WTC11 (cell line): ENCODE measurements around the gene GSS.

Experiments
- FOXK1 ChIP-seq: sonication (generic); formaldehyde crosslinking; IDR thresholded peaks from 2 replicates; pipeline ENCODE4 v1.8.0; 2022; ENCODE audit warnings: mild to moderate bottlenecking, moderate library complexity, missing genetic modification reagents
- NFYB ChIP-seq: sonication (generic); formaldehyde crosslinking; conservative IDR thresholded peaks from 2 replicates; pipeline ENCODE4 v1.8.0; 2022; ENCODE audit warnings: low read depth, missing genetic modification reagents
- TEAD4 ChIP-seq: sonication (generic); formaldehyde crosslinking; IDR thresholded peaks from 2 replicates; pipeline ENCODE4 v1.8.0; 2022; ENCODE audit warnings: mild to moderate bottlenecking, missing genetic modification reagents
- ZNF317 ChIP-seq: sonication (generic); formaldehyde crosslinking; IDR thresholded peaks from 2 replicates; pipeline ENCODE4 v1.8.1; 2023; ENCODE audit warnings: low read depth, mild to moderate bottlenecking, moderate library complexity, missing genetic modification reagents, borderline replicate concordance
- ZNF423 ChIP-seq: fragments of 250-450 bp; sonication (Bioruptor Pico); IDR thresholded peaks from 2 replicates; pipeline ENCODE4 v2.1.2; 2022; ENCODE audit warnings: mild to moderate bottlenecking, moderate library complexity
- ZNF671 ChIP-seq: fragments of 250-450 bp; sonication (Bioruptor Pico); IDR thresholded peaks from 2 replicates; pipeline ENCODE4 v1.8.0; 2021; ENCODE audit warnings: mild to moderate bottlenecking
- TF ChIP-seq, protein P1 (sequence below): fragments of 200-600 bp; IDR thresholded peaks from 2 replicates; pipeline ENCODE4 v1.8.0; 2022; ENCODE audit warnings: antibody characterized with exemption
- TF ChIP-seq, protein P2 (sequence below): fragments of 250-450 bp; sonication (Bioruptor Pico); IDR thresholded peaks from 2 replicates; pipeline ENCODE4 v1.9.0; 2021; ENCODE audit warnings: mild to moderate bottlenecking, borderline replicate concordance
- TF ChIP-seq, protein P3 (sequence below): sonication (generic); formaldehyde crosslinking; conservative IDR thresholded peaks from 2 replicates; pipeline ENCODE4 v1.8.1; 2023; ENCODE audit warnings: mild to moderate bottlenecking, low read depth, missing genetic modification reagents, moderate library complexity
- TF ChIP-seq, protein P4 (sequence below): sonication (generic); formaldehyde crosslinking; IDR thresholded peaks from 2 replicates; pipeline ENCODE4 v1.8.1; 2022; ENCODE audit warnings: missing genetic modification reagents, borderline replicate concordance
- TF ChIP-seq, protein P5 (sequence below): sonication (generic); formaldehyde crosslinking; IDR thresholded peaks from 2 replicates; pipeline ENCODE4 v1.8.0; 2022; ENCODE audit warnings: mild to moderate bottlenecking, missing genetic modification reagents
- TF ChIP-seq, protein P6 (sequence below): sonication (generic); formaldehyde crosslinking; IDR thresholded peaks from 2 replicates; pipeline ENCODE4 v1.8.0; 2023; ENCODE audit warnings: missing genetic modification reagents
- TF ChIP-seq, protein P7 (sequence below): sonication (generic); formaldehyde crosslinking; IDR thresholded peaks from 2 replicates; pipeline ENCODE4 v1.8.0; 2022; ENCODE audit warnings: mild to moderate bottlenecking, missing genetic modification reagents

DNA sequence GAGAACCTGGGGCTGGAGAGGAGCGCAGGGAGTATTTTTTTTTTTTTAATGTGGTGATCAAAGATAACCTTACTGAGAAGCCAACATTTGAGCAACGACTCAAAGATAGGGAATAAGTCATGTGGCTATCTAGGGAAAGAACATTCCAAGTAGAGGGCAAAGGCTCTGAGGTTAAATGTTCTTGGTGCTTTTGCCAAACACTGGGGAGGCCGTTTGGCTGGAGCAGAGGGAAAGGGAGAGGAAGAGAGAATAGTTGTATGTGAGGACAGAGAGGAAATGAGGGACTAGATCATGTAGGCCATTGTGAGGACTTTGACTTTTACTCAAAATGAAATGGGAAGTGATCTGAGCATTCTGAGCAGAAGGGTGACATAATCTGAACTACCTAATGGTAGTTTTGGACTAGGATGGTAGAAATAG, 51.4 kb downstream of the GSS start:
- TF ChIP-seq, protein P1, sequence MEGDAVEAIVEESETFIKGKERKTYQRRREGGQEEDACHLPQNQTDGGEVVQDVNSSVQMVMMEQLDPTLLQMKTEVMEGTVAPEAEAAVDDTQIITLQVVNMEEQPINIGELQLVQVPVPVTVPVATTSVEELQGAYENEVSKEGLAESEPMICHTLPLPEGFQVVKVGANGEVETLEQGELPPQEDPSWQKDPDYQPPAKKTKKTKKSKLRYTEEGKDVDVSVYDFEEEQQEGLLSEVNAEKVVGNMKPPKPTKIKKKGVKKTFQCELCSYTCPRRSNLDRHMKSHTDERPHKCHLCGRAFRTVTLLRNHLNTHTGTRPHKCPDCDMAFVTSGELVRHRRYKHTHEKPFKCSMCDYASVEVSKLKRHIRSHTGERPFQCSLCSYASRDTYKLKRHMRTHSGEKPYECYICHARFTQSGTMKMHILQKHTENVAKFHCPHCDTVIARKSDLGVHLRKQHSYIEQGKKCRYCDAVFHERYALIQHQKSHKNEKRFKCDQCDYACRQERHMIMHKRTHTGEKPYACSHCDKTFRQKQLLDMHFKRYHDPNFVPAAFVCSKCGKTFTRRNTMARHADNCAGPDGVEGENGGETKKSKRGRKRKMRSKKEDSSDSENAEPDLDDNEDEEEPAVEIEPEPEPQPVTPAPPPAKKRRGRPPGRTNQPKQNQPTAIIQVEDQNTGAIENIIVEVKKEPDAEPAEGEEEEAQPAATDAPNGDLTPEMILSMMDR: no peak
- TF ChIP-seq, protein P2, sequence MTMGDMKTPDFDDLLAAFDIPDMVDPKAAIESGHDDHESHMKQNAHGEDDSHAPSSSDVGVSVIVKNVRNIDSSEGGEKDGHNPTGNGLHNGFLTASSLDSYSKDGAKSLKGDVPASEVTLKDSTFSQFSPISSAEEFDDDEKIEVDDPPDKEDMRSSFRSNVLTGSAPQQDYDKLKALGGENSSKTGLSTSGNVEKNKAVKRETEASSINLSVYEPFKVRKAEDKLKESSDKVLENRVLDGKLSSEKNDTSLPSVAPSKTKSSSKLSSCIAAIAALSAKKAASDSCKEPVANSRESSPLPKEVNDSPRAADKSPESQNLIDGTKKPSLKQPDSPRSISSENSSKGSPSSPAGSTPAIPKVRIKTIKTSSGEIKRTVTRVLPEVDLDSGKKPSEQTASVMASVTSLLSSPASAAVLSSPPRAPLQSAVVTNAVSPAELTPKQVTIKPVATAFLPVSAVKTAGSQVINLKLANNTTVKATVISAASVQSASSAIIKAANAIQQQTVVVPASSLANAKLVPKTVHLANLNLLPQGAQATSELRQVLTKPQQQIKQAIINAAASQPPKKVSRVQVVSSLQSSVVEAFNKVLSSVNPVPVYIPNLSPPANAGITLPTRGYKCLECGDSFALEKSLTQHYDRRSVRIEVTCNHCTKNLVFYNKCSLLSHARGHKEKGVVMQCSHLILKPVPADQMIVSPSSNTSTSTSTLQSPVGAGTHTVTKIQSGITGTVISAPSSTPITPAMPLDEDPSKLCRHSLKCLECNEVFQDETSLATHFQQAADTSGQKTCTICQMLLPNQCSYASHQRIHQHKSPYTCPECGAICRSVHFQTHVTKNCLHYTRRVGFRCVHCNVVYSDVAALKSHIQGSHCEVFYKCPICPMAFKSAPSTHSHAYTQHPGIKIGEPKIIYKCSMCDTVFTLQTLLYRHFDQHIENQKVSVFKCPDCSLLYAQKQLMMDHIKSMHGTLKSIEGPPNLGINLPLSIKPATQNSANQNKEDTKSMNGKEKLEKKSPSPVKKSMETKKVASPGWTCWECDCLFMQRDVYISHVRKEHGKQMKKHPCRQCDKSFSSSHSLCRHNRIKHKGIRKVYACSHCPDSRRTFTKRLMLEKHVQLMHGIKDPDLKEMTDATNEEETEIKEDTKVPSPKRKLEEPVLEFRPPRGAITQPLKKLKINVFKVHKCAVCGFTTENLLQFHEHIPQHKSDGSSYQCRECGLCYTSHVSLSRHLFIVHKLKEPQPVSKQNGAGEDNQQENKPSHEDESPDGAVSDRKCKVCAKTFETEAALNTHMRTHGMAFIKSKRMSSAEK (CRISPR knock-in tag): no peak
- TF ChIP-seq ZNF423 (CRISPR knock-in tag) (no peak), ZNF671 (no peak), FOXK1 (no peak), ZNF317 (CRISPR knock-in tag) (no peak), TEAD4 (no peak), NFYB (CRISPR knock-in tag) (no peak)
- TF ChIP-seq, protein P3, sequence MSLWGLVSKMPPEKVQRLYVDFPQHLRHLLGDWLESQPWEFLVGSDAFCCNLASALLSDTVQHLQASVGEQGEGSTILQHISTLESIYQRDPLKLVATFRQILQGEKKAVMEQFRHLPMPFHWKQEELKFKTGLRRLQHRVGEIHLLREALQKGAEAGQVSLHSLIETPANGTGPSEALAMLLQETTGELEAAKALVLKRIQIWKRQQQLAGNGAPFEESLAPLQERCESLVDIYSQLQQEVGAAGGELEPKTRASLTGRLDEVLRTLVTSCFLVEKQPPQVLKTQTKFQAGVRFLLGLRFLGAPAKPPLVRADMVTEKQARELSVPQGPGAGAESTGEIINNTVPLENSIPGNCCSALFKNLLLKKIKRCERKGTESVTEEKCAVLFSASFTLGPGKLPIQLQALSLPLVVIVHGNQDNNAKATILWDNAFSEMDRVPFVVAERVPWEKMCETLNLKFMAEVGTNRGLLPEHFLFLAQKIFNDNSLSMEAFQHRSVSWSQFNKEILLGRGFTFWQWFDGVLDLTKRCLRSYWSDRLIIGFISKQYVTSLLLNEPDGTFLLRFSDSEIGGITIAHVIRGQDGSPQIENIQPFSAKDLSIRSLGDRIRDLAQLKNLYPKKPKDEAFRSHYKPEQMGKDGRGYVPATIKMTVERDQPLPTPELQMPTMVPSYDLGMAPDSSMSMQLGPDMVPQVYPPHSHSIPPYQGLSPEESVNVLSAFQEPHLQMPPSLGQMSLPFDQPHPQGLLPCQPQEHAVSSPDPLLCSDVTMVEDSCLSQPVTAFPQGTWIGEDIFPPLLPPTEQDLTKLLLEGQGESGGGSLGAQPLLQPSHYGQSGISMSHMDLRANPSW (CRISPR knock-in tag): no peak
- TF ChIP-seq, protein P4, sequence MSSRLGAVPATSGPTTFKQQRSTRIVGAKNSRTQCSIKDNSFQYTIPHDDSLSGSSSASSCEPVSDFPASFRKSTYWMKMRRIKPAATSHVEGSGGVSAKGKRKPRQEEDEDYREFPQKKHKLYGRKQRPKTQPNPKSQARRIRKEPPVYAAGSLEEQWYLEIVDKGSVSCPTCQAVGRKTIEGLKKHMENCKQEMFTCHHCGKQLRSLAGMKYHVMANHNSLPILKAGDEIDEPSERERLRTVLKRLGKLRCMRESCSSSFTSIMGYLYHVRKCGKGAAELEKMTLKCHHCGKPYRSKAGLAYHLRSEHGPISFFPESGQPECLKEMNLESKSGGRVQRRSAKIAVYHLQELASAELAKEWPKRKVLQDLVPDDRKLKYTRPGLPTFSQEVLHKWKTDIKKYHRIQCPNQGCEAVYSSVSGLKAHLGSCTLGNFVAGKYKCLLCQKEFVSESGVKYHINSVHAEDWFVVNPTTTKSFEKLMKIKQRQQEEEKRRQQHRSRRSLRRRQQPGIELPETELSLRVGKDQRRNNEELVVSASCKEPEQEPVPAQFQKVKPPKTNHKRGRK: no peak
- TF ChIP-seq, protein P5, sequence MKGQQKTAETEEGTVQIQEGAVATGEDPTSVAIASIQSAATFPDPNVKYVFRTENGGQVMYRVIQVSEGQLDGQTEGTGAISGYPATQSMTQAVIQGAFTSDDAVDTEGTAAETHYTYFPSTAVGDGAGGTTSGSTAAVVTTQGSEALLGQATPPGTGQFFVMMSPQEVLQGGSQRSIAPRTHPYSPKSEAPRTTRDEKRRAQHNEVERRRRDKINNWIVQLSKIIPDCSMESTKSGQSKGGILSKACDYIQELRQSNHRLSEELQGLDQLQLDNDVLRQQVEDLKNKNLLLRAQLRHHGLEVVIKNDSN (CRISPR knock-in tag): no peak
- TF ChIP-seq, protein P6, sequence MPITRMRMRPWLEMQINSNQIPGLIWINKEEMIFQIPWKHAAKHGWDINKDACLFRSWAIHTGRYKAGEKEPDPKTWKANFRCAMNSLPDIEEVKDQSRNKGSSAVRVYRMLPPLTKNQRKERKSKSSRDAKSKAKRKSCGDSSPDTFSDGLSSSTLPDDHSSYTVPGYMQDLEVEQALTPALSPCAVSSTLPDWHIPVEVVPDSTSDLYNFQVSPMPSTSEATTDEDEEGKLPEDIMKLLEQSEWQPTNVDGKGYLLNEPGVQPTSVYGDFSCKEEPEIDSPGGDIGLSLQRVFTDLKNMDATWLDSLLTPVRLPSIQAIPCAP (CRISPR knock-in tag): no peak
- TF ChIP-seq, protein P7, sequence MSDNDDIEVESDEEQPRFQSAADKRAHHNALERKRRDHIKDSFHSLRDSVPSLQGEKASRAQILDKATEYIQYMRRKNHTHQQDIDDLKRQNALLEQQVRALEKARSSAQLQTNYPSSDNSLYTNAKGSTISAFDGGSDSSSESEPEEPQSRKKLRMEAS (CRISPR knock-in tag): no peak
